K562 (cell line): ENCODE measurements around the gene PIP5K1B.

Experiments
- ATF3 ChIP-seq, 2 experiments: fragments of 450-650 bp in 1 of 2; sonication (generic) in 1 of 2; formaldehyde crosslinking in 1 of 2; IDR thresholded peaks in 1 of 2; conservative IDR thresholded peaks in 1 of 2; 2 replicates each; pipeline versions ENCODE4 v1.6.1 to v1.8.1; 2016 to 2023; ENCODE audit warnings: mild to moderate bottlenecking in 2 of 2, moderate library complexity in 2 of 2, inconsistent platforms in 1 of 2, missing genetic modification reagents in 1 of 2
- CTCF ChIP-seq, 3 experiments: IDR thresholded peaks in 2 of 3; conservative IDR thresholded peaks in 1 of 3; 2 replicates each; pipeline ENCODE4 v1.5.1; 2011 to 2012; ENCODE audit warnings: low read length in 3 of 3, mild to moderate bottlenecking in 3 of 3, control low read depth in 2 of 3, improper control_type of control experiment in 1 of 3, inconsistent platforms in 1 of 3, low read depth in 1 of 3, mixed read lengths in 1 of 3, moderate library complexity in 1 of 3; ENCODE audit not compliant: insufficient read depth in 2 of 3
- E2F5 ChIP-seq: sonication (generic); formaldehyde crosslinking; IDR thresholded peaks from 2 replicates; pipeline ENCODE4 v1.8.0; 2022; ENCODE audit warnings: mild to moderate bottlenecking, missing genetic modification reagents
- GABPB2 ChIP-seq: fragments of 250-450 bp; sonication (Bioruptor Pico); conservative IDR thresholded peaks from 2 replicates; pipeline ENCODE4 v1.5.1; 2021; ENCODE audit warnings: mild to moderate bottlenecking
- POLR2AphosphoS5 ChIP-seq: IDR thresholded peaks from 2 replicates; pipeline ENCODE4 v1.6.1; 2011; ENCODE audit warnings: mild to moderate bottlenecking, low read depth, low read length, moderate library complexity; ENCODE audit not compliant: control insufficient read depth, insufficient read depth
- RCOR1 ChIP-seq, 2 experiments: IDR thresholded peaks; 2 replicates each; pipeline ENCODE4 v1.6.1; 2012; ENCODE audit warnings: low read depth in 2 of 2, low read length in 2 of 2, borderline replicate concordance in 1 of 2, improper control_type of control experiment in 1 of 2
- STAT5B ChIP-seq: fragments of 250-450 bp; sonication (Bioruptor Pico); IDR thresholded peaks from 2 replicates; pipeline ENCODE4 v1.8.0; 2021; ENCODE audit warnings: mild to moderate bottlenecking, inconsistent platforms
- TFAM ChIP-seq: fragments of 250-450 bp; sonication (Bioruptor Pico); conservative IDR thresholded peaks from 2 replicates; pipeline ENCODE4 v1.5.0; 2021; ENCODE audit warnings: mild to moderate bottlenecking, moderate library complexity
- WHSC1 ChIP-seq: IDR thresholded peaks from one replicate; pipeline ENCODE4 v1.6.1; 2012; ENCODE audit warnings: low read length, control low read depth, inconsistent platforms
- ZBTB1 ChIP-seq: sonication (generic); formaldehyde crosslinking; IDR thresholded peaks from 2 replicates; pipeline ENCODE4 v1.8.1; 2023; ENCODE audit warnings: missing genetic modification reagents, low read depth, mild to moderate bottlenecking, borderline replicate concordance
- ZBTB2 ChIP-seq: fragments of 450-650 bp; IDR thresholded peaks from 2 replicates; pipeline ENCODE4 v1.6.1; 2016; ENCODE audit warnings: antibody characterized with exemption
- ZNF584 ChIP-seq: fragments of 200-800 bp; sonication (Bioruptor generic); IDR thresholded peaks from 2 replicates; pipeline ENCODE4 v1.6.1; 2016; ENCODE audit warnings: low read depth, mild to moderate bottlenecking, missing genetic modification characterization, missing compliant biosample characterization
- ZNF79 ChIP-seq: fragments of 250-450 bp; sonication (Bioruptor Pico); IDR thresholded peaks from 2 replicates; pipeline ENCODE4 v1.4.0; 2020; ENCODE audit warnings: low read depth, mild to moderate bottlenecking, moderate library complexity

- TF ChIP-seq ATF3 (IDR thresholded peaks at IDR 0.05) (no peak), ATF3 (CRISPR knock-in tag; conservative IDR thresholded peaks at IDR 0.05) (no peak), CTCF (IDR thresholded peaks at IDR 0.05 in 2 of 3, conservative IDR thresholded peaks at IDR 0.05 in 1 of 3; ENCODE audit: insufficient read depth in 2 of 3, low read depth in 1 of 3, low read length in 3 of 3) (no peak), E2F5 (CRISPR knock-in tag) (no peak), ZBTB1 (CRISPR knock-in tag) (no peak), GABPB2 (CRISPR knock-in tag) (no peak), ZBTB2 (no peak), WHSC1 (no peak), TFAM (CRISPR knock-in tag) (no peak), STAT5B (no peak), POLR2AphosphoS5 (no peak), RCOR1 (IDR thresholded peaks at IDR 0.05; ENCODE audit: borderline replicate concordance in 1 of 2, low read depth in 2 of 2, low read length in 2 of 2) (no peak), ZNF584 (CRISPR knock-in tag) (no peak), ZNF79 (no peak)
Observed at GRCh38 chr9:68755051-68755450, 50.0 kb downstream of the PIP5K1B start.
